ENCODE data around the gene GPC6.
"Not testable (repeated sequence)": the region's sequence is repeated elsewhere in the genome, so short reads cannot be mapped to it uniquely, and the experiment has no call there.

GPC6 gene

DNA sequence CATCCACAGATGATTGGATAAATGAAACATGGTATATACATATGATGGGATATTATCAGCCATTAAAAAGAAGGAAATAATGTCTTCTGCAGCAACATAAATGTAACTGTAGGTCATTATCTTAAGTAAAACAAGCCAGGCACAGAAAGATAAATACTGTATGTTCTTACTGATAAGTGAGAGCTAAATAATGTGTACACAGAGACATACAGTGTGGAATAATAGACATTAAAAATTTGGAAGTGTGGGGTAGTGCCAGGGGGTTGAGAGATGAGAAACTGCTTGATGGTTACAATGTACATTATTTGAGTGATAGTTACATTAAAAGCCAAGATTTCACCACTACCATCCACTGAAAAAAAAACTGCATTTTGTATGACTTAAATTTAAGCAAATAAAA is 26.0 kb upstream of the GPC6 start:
- H3K4me3 ChIP-seq (replicated peaks; ENCODE audit: low read depth, low read length), result no peak overlapping the region
- TF ChIP-seq, protein P1, sequence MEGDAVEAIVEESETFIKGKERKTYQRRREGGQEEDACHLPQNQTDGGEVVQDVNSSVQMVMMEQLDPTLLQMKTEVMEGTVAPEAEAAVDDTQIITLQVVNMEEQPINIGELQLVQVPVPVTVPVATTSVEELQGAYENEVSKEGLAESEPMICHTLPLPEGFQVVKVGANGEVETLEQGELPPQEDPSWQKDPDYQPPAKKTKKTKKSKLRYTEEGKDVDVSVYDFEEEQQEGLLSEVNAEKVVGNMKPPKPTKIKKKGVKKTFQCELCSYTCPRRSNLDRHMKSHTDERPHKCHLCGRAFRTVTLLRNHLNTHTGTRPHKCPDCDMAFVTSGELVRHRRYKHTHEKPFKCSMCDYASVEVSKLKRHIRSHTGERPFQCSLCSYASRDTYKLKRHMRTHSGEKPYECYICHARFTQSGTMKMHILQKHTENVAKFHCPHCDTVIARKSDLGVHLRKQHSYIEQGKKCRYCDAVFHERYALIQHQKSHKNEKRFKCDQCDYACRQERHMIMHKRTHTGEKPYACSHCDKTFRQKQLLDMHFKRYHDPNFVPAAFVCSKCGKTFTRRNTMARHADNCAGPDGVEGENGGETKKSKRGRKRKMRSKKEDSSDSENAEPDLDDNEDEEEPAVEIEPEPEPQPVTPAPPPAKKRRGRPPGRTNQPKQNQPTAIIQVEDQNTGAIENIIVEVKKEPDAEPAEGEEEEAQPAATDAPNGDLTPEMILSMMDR (IDR thresholded peaks at IDR 0.05; ENCODE audit: low read length, missing control alignments), result no peak
- no peak for DNase-seq (ENCODE audit: low read depth)

DNA sequence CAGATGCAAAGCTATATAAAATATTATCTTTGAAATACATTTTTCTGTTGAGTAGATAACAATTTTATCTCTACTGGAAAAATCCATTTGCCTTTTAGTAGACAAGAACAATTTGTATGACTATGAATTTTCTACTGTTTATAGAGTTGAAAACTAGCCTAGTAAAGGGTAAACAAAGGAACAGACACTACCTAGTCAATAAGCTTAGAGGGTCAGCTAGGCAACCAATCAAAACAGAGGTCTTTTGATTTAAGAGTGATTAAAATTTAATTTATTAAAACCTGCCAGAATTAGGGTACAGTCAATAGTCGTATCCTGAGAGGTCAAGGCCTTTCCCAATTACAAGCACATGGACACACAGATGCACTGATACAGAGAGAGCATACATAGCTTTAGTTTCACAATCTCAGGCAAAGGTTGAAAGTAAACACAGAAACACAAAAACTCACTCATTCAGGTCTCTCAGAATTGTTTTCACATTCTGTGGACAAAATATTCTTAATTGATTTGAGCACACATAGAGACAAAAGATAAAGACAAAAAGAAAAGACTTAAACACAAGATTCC is 24.5 kb upstream of the GPC6 start:
- TF ChIP-seq, protein P1 (IDR thresholded peaks at IDR 0.05; ENCODE audit: low read length, missing control alignments), result no peak
- no peak for DNase-seq (ENCODE audit: low read depth)
- H3K4me3 ChIP-seq (replicated peaks; ENCODE audit: low read depth, low read length), result no peak overlapping the region

DNA sequence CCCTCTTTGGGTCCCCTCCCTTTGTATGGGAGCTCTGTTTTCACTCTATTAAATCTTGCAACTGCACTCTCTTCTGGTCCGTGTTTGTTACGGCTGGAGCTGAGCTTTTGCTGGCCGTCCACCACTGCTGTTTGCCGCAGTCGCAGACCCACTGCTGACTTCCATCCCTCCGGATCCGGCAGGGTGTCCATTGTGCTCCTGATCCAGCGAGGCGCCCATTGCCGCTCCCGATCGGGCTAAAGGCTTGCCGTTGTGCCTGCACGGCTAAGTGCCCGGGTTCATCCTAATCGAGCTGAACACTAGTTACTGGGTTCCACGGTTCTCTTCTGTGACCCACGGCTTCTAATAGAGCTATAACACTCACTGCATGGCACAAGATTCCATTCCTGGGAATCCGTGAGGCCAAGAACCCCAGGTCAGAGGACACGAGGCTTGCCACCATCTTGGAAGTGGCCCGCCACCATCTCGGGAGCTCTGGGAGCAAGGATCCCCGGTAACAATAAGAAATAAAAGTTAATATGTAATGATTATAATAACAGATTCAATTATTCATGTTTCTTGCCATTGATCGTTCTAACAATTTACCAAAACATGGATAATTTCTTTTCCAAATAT is 19.7 kb upstream of the GPC6 start:
- not testable (repeated sequence) for H3K4me3 ChIP-seq (replicated peaks; ENCODE audit: low read depth, low read length); DNase-seq (ENCODE audit: low read depth)

GRCh38 chr13:93216122-93216521 is 10.5 kb upstream of the GPC6 start:
- no peak overlapping the region for H3K4me3 ChIP-seq (replicated peaks; ENCODE audit: low read depth, low read length)
- TF ChIP-seq, protein P1 (IDR thresholded peaks at IDR 0.05; ENCODE audit: low read length, missing control alignments), result no peak
- DNase-seq (ENCODE audit: low read depth), result no peak

- no peak for DNase-seq (ENCODE audit: low read depth)
- TF ChIP-seq, protein P1 (IDR thresholded peaks at IDR 0.05; ENCODE audit: low read length, missing control alignments), result no peak
- no peak overlapping the region for H3K4me3 ChIP-seq (replicated peaks; ENCODE audit: low read depth, low read length)
Observed at GRCh38 chr13:93217721-93218261, 8.8 kb upstream of the GPC6 start.

- H3K4me3 ChIP-seq (replicated peaks; ENCODE audit: low read depth, low read length), result no peak overlapping the region
- no peak for DNase-seq (ENCODE audit: low read depth)
- TF ChIP-seq, protein P1 (IDR thresholded peaks at IDR 0.05; ENCODE audit: low read length, missing control alignments), result no peak
Observed at GRCh38 chr13:93218583-93218982, 8.0 kb upstream of the GPC6 start.

DNA sequence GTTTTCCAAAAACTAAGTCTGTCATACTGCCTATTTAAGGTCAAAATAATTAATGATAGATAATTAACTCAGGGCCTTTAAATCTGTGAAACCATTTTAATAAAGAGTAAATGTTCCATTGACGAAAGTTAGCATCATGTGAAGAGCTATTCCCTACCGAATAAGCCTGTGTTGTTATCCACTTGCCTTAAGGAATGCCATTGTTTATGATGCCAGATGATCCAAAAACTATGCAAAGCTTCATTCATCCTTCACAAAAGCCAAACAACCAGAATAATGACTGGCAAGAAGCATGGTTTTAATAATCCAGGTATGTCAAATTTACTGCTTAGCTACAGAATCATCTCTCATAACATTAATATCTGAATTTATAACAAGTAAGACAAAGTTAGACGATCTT is 6.5 kb upstream of the GPC6 start:
- TF ChIP-seq, protein P1 (IDR thresholded peaks at IDR 0.05; ENCODE audit: low read length, missing control alignments), result no peak
- no peak overlapping the region for H3K4me3 ChIP-seq (replicated peaks; ENCODE audit: low read depth, low read length)
- DNase-seq (ENCODE audit: low read depth), result no peak
